Caco-2 (cell line): Measurements from ENCODE around the gene ZBTB21. TPM values are rescaled to one million over a fixed set of nuclear protein-coding genes. Genes with fewer than 3 reads are reported as not detected.

Experiments
- BruUV-seq: library from RNA; stranded (reverse); fragments of 400-500 nt; replicated peaks from 2 replicates; lab custom pipeline; 2021; lab: Mats Ljungman, UMichigan
- CTCF ChIA-PET: fragments of 300-600 bp; sonication (Branson Sonifier 250); formaldehyde crosslinking; loops from one replicate; lab custom pipeline; 2022; ENCODE audit warnings: antibody characterized with exemption; lab: Charles Lee
- POLR2A ChIA-PET: fragments of 300-600 bp; sonication (Branson Sonifier 250); formaldehyde crosslinking; loops from one replicate; lab custom pipeline; 2022; ENCODE audit warnings: antibody characterized with exemption; lab: Charles Lee
- DNase-seq, 2 experiments: peaks; one replicate each; pipeline versions ENCODE4 v3.0.0 to v3.0.0-alpha.2; 2020 to 2022
- H3K27me3 ChIP-seq: replicated peaks from 2 replicates; pipeline ENCODE4 v1.6.0; 2011; ENCODE audit warnings: low read length; ENCODE audit not compliant: control insufficient read depth, insufficient read depth
- H3K36me3 ChIP-seq: 2 replicates; pipeline ENCODE4 v1.5.1; 2011; ENCODE audit warnings: low read length; ENCODE audit not compliant: control insufficient read depth, insufficient read depth
- H3K4me1 ChIP-seq: fragments of 250-450 bp; sonication (Bioruptor Pico); 2 replicates; pipeline ENCODE4 v1.5.1; 2020; ENCODE audit warnings: mild to moderate bottlenecking
- H3K4me3 ChIP-seq: 2 replicates; pipeline ENCODE4 v1.5.1; 2011; ENCODE audit warnings: low read depth, mild to moderate bottlenecking, control low read depth, low read length
- H3K9me3 ChIP-seq: fragments of 250-450 bp; sonication (Bioruptor Pico); 2 replicates; pipeline ENCODE4 v1.5.1; 2020; ENCODE audit warnings: mild to moderate bottlenecking, moderate library complexity
- H3K27ac Mint-ChIP-seq: one replicate; pipeline ENCODE4 v1.8.0; 2022; ENCODE audit warnings: mixed read lengths; ENCODE audit not compliant: unreplicated experiment
- H3K27me3 Mint-ChIP-seq: one replicate; pipeline ENCODE4 v1.8.0; 2022; ENCODE audit warnings: mixed read lengths; ENCODE audit not compliant: insufficient read depth, unreplicated experiment
- H3K36me3 Mint-ChIP-seq: one replicate; pipeline ENCODE4 v1.8.0; 2022; ENCODE audit warnings: mild to moderate bottlenecking, mixed read lengths; ENCODE audit not compliant: insufficient read depth, unreplicated experiment
- H3K4me1 Mint-ChIP-seq: one replicate; pipeline ENCODE4 v1.8.0; 2022; ENCODE audit warnings: low read depth, mixed read lengths; ENCODE audit not compliant: unreplicated experiment
- H3K4me3 Mint-ChIP-seq: one replicate; pipeline ENCODE4 v1.8.0; 2022; ENCODE audit warnings: mild to moderate bottlenecking, moderate library complexity, mixed read lengths; ENCODE audit not compliant: unreplicated experiment
- H3K9me3 Mint-ChIP-seq: one replicate; pipeline ENCODE4 v1.8.0; 2022; ENCODE audit warnings: mixed read lengths; ENCODE audit not compliant: unreplicated experiment
- intact Hi-C: fragments of 100-400 bp; cut with micrococcal nuclease; formaldehyde crosslinking; loops from one replicate; pipeline ENCODE4 v1.10.0; 2022; ENCODE audit not compliant: unreplicated experiment
- total RNA-seq: library from RNA; stranded (reverse); gene quantifications from 2 replicates; pipeline ENCODE4 v1.2.3, GENCODE V29; 2022
- TF ChIP-seq, protein P1 (sequence below), 2 experiments: fragments of 200-600 bp in 1 of 2; IDR thresholded peaks; 1 replicate in 1 of 2; 2 replicates in 1 of 2; pipeline versions ENCODE4 v1.5.1 to v1.8.0; 2011 to 2022; ENCODE audit warnings: antibody characterized with exemption in 1 of 2, control low read depth in 1 of 2, inconsistent platforms in 1 of 2, low read depth in 1 of 2, low read length in 1 of 2, mild to moderate bottlenecking in 1 of 2, moderate library complexity in 1 of 2; ENCODE audit not compliant: insufficient read depth in 1 of 2, severe bottlenecking in 1 of 2, unreplicated experiment in 1 of 2

The ZBTB21 gene
- total RNA-seq, 1 experiment from 2014 or later: 21.4 TPM

DNA sequence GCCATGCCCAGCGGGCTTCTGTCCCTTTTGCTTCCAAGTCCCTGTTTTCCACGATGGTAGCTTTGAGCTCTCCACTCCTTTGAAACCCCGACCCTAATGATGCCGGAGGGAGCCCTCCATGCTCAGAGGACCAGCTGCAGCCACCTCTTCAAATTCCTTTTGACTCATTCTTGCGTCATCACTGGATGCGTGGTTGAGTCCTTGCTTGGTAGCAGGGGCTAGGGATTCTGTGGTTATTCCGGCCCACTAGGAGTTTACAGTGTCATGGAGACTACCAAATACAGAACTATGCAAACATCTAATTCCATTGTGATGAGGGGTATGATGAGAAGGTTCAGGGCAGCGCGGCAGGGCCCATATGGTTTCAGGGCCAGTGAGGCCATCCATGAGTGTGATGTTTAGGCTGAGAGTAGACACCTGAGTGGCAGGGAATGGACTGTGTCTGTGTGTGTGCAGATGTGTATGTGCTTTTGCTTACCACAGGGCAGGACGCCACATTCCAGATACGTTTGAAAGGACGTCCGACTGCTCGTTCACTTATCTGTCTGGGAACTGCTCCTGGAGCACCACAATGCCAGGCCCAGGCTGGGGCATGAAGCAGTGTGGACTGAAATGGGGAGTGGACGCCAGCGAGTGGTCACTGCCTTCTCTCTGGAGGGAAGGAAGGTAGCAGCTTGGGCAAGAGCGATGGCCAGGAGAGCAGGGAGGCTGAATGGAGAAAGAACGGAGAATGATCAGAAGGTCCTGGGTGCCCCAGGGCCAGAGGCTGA lies 30.4 kb upstream of the ZBTB21 start:
- no peak overlapping the region for H3K4me3 Mint-ChIP-seq
- no TSS peak for BruUV-seq
- ChIA-PET CTCF (interaction anchor here (0.6 to 1.1 kb wide), 2 partner anchors 77 to 322 kb away, joined by 3 read pairs; no protein-coding TSS in a partner anchor), POLR2A (no interaction called here)
- no peak for DNase-seq
- H3K36me3 Mint-ChIP-seq: no peaks in the 10 kb centered on the region
- H3K4me1 Mint-ChIP-seq: peaks cover 23% of the 10 kb centered on the region
- Histone ChIP-seq H3K36me3 (no peaks in the 10 kb centered on the region), H3K4me3 (no peak overlapping the region), H3K4me1 (peaks cover 20% of the 10 kb centered on the region), H3K9me3 (no peaks in the 10 kb centered on the region), H3K27me3 (no peaks in the 10 kb centered on the region)
- H3K27me3 Mint-ChIP-seq: no peaks in the 10 kb centered on the region
- peaks cover 8% of the 10 kb centered on the region for H3K9me3 Mint-ChIP-seq
- TF ChIP-seq, protein P1, sequence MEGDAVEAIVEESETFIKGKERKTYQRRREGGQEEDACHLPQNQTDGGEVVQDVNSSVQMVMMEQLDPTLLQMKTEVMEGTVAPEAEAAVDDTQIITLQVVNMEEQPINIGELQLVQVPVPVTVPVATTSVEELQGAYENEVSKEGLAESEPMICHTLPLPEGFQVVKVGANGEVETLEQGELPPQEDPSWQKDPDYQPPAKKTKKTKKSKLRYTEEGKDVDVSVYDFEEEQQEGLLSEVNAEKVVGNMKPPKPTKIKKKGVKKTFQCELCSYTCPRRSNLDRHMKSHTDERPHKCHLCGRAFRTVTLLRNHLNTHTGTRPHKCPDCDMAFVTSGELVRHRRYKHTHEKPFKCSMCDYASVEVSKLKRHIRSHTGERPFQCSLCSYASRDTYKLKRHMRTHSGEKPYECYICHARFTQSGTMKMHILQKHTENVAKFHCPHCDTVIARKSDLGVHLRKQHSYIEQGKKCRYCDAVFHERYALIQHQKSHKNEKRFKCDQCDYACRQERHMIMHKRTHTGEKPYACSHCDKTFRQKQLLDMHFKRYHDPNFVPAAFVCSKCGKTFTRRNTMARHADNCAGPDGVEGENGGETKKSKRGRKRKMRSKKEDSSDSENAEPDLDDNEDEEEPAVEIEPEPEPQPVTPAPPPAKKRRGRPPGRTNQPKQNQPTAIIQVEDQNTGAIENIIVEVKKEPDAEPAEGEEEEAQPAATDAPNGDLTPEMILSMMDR (IDR thresholded peaks at IDR 0.05; ENCODE audit: insufficient read depth in 1 of 2, low read depth in 1 of 2, low read length in 1 of 2, severe bottlenecking in 1 of 2, unreplicated experiment in 1 of 2): no peak
- intact Hi-C loops: no loop called here
- H3K27ac Mint-ChIP-seq: no peak overlapping the region

DNA sequence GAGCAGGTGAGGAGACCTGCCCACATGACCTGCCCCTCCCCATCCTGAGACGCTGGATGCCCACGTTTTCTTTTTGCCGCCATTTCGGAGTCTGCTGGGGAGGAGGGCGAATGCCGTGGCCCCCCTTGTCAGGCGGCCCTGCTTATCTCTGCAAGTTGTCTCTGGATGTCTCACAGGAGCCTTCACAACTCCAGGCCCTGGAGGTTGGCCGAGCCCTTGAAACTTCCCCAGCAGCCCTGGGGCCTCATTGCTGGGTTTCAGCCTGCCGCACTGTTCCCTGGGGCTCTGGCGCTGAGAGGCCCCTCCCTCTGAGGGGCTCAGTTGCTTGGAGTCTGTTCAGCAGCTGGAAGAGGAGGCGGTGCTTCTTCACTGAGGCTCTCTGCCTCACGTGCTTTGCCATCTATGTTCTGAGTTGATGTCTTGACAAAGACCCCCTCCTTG lies 29.8 kb upstream of the ZBTB21 start:
- ChIA-PET POLR2A (no interaction called here), CTCF (interaction anchor here (0.6 to 1.1 kb wide), 2 partner anchors 78 to 323 kb away, joined by 3 read pairs; no protein-coding TSS in a partner anchor)
- no peaks in the 10 kb centered on the region for H3K9me3 ChIP-seq
- no peak for DNase-seq
- Mint-ChIP-seq H3K4me1 (peaks cover 23% of the 10 kb centered on the region), H3K27ac (no peak overlapping the region), H3K36me3 (no peaks in the 10 kb centered on the region), H3K27me3 (no peaks in the 10 kb centered on the region), H3K4me3 (no peak overlapping the region), H3K9me3 (peaks cover 8% of the 10 kb centered on the region)
- no TSS peak for BruUV-seq
- H3K4me3 ChIP-seq: no peak overlapping the region
- TF ChIP-seq, protein P1 (IDR thresholded peaks at IDR 0.05; ENCODE audit: insufficient read depth in 1 of 2, low read depth in 1 of 2, low read length in 1 of 2, severe bottlenecking in 1 of 2, unreplicated experiment in 1 of 2): no peak
- H3K36me3 ChIP-seq: no peaks in the 10 kb centered on the region
- intact Hi-C loops: no loop called here
- peaks cover 20% of the 10 kb centered on the region for H3K4me1 ChIP-seq
- no peaks in the 10 kb centered on the region for H3K27me3 ChIP-seq

DNA sequence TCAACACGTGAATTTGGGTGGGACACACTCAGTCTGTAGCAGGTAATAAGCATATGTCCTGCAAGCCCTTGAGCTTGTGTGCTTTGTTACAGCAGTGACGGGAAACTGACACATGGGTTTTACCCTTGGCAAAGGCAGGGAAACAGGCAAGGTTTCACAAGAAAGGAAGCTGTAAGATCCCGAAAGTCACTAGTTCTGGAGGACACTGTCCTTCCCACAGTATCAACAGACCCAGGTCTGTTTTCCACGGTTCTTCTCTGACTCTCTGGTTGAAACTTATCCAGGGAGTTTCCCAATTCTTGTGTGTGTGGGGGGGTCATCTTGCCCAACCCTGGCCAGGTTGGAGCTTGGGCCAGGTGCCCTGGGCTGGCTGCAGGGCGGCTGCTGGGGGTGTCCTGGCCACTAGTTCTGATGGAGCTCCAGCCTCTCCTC lies 29.3 kb upstream of the ZBTB21 start:
- no peaks in the 10 kb centered on the region for H3K27me3 ChIP-seq
- CTCF ChIA-PET: interaction anchor here (1.1 kb wide), 1 partner anchor 78 kb away, joined by 3 read pairs; no protein-coding TSS in a partner anchor
- intact Hi-C loops: no loop called here

More for the DNA sequence above, 29.3 kb upstream of the ZBTB21 start:
- no peaks in the 10 kb centered on the region for H3K9me3 ChIP-seq
- Mint-ChIP-seq H3K4me1 (peaks cover 23% of the 10 kb centered on the region), H3K27me3 (no peaks in the 10 kb centered on the region), H3K4me3 (no peak overlapping the region), H3K36me3 (no peaks in the 10 kb centered on the region), H3K9me3 (peaks cover 8% of the 10 kb centered on the region), H3K27ac (no peak overlapping the region)
- no peak overlapping the region for H3K4me3 ChIP-seq
- H3K4me1 ChIP-seq: peaks cover 20% of the 10 kb centered on the region
- no peak for DNase-seq
- no peaks in the 10 kb centered on the region for H3K36me3 ChIP-seq
- POLR2A ChIA-PET: no interaction called here
- BruUV-seq: no TSS peak
- TF ChIP-seq, protein P1 (IDR thresholded peaks at IDR 0.05; ENCODE audit: insufficient read depth in 1 of 2, low read depth in 1 of 2, low read length in 1 of 2, severe bottlenecking in 1 of 2, unreplicated experiment in 1 of 2): no peak
